HG03521 (cell line): ENCODE data around the gene ARF5.

ENCODE experiments used
- ATAC-seq: cut with Tn5 transposase; IDR thresholded peaks from one replicate; pipeline ENCODE4 v1.9.1; 2021; ENCODE audit warnings: mild to moderate bottlenecking, moderate library complexity; ENCODE audit not compliant: unreplicated experiment

The ARF5 gene

DNA sequence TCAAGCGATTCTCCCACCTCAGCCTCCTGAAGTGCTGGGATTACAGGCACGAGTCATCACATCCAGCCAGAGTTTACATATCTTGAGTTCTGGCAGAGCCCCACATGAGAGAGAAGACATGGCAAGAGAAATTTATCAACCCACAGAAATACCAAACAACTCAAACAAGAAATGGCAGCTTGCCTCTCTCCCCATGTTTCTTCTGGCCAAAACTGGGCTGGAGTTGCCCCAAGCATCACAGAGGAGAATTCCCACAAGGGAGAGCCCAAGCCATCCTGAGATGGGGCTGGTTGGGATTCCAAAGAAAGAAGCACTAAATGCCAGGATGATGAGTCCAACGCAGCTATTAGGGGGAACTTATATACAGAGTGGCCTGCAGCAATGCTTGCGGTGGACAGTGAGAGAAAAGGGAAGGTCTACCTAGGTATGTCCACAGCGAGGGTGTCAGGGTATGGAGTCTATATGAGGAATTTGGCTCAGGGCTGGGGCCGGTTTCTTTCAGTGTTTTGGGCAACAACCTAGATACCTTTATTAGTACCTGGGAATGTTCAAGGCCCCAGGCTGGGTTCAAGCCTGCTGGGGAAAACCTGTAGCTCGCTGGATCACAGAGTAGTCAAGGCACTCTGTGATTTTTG lies 44.2 kb downstream of the ARF5 start:
- no peak for ATAC-seq

GRCh38 chr7:127635659-127636285 lies 47.6 kb downstream of the ARF5 start:
- no peak for ATAC-seq

DNA sequence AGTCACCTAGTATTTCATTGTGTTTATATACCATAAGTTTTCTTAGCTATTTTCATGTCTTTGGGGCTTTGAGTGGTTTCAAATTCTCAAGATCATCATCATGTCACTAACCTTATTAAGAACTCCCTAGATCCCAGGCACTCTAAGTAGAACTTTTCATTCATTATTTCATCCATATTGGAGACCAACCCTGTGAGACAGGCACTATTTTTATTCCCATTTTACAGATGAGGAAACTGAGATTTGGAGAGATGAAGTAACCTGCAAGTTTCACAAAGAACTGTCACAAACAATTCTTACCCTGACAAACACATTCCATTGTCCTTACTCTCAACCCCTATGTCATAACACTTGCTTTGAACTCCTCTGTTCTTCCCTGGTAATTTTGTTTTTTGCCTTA lies 50.0 kb downstream of the ARF5 start:
- no peak for ATAC-seq
